GM21825 (cell line): ENCODE measurements around the gene SNAPC2.
A peak's percentile ranks its signal among the peaks of the same experiment; 100 is the strongest.
"Not testable (repeated sequence)": the region's sequence is repeated elsewhere in the genome, so short reads cannot be mapped to it uniquely, and the experiment has no call there.

Experiments used
- ATAC-seq: cut with Tn5 transposase; IDR thresholded peaks from one replicate; pipeline ENCODE4 v1.9.1; 2021; ENCODE audit warnings: mild to moderate bottlenecking, moderate library complexity; ENCODE audit not compliant: unreplicated experiment

Gene SNAPC2

GRCh38 chr19:7920519-7921301 is 572 bp downstream of the SNAPC2 start:
- peak; percentile 36 for ATAC-seq

- ATAC-seq: no peak
These were observed 1.3 kb downstream of the SNAPC2 start for GRCh38 chr19:7921302-7921966.

- no peak for ATAC-seq
These were observed 2.1 kb downstream of the SNAPC2 start for GRCh38 chr19:7921967-7922835.

GRCh38 chr19:7922836-7923195 is 2.7 kb downstream of the SNAPC2 start:
- no peak for ATAC-seq

GRCh38 chr19:7923295-7924191 is 3.4 kb downstream of the SNAPC2 start:
- ATAC-seq: no peak

DNA sequence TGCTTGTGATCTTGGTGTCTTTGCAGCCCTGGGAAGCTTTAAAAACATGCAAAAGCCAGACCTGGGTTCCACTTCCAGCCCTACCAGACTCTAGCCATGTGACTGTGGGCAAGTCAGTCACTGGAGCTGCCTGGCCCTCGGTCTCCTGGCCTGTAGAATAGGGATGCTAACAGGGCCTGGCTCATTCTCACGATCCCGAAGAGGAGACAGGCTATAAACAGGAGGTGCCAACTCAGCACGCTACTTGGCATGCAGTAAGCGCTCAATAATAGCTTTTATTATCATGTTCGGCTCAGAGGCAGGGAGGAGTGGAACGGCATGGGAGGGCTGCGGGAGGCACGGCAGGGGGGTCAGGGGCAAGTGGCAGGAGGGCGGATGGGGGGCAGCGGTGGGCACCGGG is 4.1 kb downstream of the SNAPC2 start:
- ATAC-seq: no peak

DNA sequence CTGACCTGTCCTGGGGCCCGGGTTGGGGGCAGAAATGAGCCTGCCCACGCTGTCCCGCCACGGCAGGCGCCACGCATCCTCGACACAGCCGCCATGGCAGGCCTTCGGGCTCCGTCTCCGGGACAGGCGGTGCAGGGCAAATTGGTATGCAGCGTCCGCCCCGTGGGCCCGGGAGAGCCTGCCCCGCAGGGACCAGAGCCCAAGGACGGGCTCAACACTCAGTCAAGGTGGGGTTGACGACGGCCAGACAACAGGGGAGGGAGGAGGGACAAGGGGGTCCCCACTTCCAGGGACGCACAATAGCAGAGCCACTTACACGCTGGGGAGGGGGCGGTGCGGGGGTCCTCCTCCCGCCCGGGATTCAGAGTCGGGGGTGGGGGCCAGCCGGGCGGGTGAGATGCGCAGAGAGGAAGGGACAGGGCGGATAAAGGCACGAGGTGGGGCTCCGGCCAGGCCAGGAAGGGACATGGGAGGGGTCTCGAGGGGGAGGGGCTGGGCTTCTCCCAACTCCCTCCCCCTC is 4.6 kb downstream of the SNAPC2 start:
- no peak for ATAC-seq

DNA sequence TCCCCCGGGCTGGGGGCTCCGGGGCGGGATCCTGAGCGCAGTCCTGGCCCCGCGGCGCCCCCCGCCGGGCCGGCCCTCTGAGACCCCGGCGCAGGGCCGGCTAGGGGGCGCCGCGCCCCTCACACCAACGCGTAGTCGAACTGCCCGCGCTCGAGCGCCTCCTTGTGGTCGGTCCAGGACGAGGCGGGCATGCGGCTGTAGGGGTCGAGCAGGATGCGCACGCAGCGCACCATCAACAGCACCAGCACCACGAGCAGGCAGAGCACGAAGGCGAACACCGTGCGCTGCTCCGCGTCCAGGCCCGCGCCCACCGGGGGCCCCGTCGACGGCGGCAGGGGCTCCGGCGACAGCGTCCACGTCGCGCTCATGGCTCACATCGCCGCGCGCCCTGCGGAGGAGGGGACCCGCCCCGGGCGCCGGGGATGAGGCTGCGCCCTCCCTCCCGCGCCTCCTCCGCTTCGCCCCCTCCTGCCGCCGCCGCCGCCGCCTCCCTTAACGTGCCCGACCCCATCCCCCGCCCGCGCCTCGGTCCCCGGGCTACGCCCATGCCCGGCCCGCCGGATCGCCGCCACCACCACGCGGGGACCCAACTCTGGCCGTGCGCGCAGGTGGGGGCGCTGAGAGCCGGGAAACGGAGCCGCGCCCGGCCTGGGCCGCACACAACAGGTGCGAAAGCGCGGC is 5.2 kb downstream of the SNAPC2 start:
- no peak for ATAC-seq

- ATAC-seq: no peak
These were observed 6.0 kb downstream of the SNAPC2 start, which contains the start of gene CTXN1 for GRCh38 chr19:7926021-7926726. TSS of gene CTXN1 (minus strand) at chr19:7926135. CDS start at chr19:7925538, 597 bp downstream.

DNA sequence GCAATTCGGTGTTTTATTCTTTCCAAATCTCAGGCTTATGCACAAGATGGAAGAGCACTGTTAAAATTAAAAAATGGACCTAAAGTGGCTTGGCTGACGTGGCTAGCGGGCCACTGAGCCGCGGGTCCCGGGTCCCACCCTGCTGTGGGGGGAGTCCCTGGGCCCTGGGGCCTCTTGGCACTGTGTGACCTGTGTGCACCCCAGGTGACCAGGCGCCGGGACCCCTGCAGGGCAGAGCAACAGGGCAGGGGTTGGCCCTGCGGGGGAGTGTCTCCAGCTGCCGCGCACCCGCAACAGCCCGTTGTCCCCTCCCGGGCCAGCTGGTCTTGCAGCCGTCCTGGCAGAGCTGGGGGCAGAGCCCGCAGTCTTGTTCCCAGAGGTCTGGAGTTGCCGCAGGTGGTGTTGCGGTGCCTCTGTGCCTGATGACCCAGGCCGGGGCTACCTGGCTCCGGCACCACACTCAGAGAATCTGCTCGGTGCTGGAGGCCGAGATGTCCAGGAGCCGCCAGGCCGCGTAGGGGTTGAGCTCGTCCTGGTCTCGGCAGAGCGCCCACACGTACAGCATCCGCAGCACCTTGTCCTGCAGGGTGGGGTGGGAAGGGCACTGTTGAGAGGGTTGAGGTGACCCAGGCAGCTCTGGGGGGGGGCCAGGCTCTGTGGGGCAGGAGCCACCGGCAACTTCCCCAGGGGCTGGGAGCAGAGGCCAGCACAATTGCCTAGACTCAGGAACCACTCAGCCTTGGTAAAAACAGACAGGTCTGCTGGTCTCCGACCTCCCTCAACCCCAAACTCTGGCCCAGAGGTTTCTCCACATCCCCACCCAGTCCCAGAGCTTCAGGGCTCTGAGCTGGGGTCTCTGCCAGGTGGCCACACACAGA is 6.8 kb downstream of the SNAPC2 start:
- ATAC-seq: no peak

DNA sequence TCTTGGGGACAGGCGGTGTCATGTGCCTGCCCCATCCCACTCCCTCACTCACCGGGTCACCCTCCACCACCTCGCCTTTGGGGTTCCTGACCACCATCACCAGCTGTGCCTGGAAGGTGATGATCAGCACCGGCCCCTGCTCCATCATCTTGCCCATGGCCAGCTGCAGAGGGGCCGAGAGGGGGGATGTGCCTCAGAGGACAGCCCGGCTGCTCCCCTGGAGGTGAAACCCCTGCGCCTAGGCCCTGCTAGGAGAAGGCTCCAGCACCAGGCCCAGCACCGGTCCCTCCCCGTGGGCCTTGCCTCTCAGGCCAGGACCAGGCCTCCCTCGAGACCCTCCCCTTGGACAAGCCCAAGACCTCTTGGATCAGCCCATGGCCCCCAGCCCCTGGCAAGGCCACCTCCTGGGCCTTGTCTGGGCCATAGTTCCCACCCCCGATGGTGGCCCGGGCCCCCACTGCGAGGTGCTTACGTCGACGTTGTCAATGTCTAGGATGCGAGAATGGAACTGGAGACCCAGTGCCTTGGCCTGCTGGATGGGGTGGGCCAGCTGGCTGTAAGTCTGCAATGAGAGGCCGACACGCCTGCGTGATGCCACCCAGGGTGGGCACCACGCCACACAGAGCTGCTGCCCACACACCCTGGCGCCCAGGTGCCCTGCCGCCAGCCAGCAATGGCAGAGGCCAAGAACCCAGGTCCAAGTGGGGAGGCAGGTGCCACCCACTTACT is 7.6 kb downstream of the SNAPC2 start:
- ATAC-seq: no peak

GRCh38 chr19:7928334-7928706 is 8.2 kb downstream of the SNAPC2 start:
- no peak for ATAC-seq

GRCh38 chr19:7928741-7929701 is 8.9 kb downstream of the SNAPC2 start:
- ATAC-seq: no peak

GRCh38 chr19:7930030-7930429 is 9.9 kb downstream of the SNAPC2 start:
- not testable (repeated sequence) for ATAC-seq

DNA sequence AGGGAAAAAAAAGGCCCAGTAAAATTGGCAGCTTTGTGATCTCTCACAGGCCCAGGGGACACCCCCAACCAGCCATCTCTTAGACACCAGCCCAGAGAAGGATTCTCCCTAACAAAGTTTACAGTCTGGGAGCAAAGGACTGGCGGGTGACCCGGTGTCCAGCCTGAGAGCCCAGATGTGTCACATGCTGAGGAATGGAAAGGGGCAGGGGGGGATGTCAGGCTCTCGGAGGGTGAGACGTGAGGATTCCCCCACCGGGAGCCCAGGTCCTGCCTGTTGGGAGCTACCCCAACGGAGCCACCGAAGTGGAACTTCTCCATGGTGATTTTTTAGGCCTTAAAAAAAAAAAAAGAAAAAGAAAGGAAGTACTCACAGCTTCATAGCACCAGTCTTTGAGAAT is 10.6 kb downstream of the SNAPC2 start:
- ATAC-seq: no peak
